ENCODE measurements around the gene CLCN2.

CLCN2 gene

GRCh38 chr3:184298759-184299487 lies 62.5 kb downstream of the CLCN2 start, which contains the start of gene PSMD2:
Gene PSMD2, plus strand, starts transcription at chr3:184299241. Its CDS starts 26 bp downstream, at chr3:184299267.
- DNase-seq (ENCODE audit: low spot score) (peak; percentile 99), FAIRE-seq (no peak)

GRCh38 chr3:184296616-184297015 lies 64.8 kb downstream of the CLCN2 start:
- no peak for DNase-seq (ENCODE audit: low spot score)
- FAIRE-seq, result no peak
